Measurements from ENCODE around the gene USP10.

The USP10 gene

DNA sequence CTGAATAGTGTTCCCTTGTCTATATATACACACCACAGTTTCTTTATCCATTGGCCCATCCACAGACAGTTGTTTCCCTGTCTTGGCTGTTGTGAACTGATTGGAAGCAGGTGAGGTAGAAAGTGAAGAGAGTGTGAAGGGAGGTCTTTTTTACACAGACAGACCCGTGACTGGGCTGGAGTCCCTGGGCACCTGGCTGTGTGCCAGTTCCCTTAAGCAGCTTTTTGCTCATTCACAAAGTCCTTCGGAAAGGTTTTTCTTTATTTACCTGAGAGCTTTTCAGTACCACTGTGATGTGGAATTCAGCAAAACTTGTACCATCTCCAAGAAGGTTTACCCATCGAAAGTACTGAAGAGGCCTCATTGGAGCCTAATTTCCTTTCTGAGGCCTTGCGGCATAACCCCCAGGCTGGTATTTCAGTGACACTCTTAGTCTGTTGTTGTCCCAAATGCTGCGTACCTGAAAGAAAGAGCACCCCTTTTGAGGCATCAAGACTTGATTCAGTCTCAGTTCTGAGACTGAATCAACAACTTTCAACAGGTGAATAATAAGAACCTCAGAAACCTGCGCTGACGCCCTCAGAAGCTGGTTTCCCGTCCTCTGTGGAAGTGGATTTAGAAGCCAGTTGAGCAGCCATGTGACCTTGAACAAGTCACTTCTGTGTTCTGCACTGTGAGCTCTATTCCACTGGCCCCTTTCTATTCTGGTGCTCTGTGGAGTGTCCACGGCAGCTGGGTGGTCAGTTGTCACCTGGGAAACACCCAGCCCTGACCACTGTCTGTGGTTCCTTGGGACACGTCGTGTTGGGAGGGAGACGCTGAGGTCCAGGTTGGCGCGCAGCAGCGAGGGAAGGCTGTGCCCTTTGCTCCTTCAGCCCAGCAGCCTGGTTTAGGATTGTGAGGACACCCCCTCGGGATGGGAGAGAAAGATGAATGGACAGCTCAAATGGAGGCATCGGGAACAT is 66.1 kb downstream of the USP10 start:
- in situ Hi-C loops (cut with MboI; ENCODE audit: low pct_unique_long_range_greater_than_20kb, low sequenced_read_pairs, unreplicated experiment) = no loop called here
- DNase-seq (ENCODE audit: low spot score) = no peak

GRCh38 chr16:84766978-84767773 is 67.4 kb downstream of the USP10 start:
- no peak for DNase-seq (ENCODE audit: low spot score)
- TF ChIP-seq, protein P1, sequence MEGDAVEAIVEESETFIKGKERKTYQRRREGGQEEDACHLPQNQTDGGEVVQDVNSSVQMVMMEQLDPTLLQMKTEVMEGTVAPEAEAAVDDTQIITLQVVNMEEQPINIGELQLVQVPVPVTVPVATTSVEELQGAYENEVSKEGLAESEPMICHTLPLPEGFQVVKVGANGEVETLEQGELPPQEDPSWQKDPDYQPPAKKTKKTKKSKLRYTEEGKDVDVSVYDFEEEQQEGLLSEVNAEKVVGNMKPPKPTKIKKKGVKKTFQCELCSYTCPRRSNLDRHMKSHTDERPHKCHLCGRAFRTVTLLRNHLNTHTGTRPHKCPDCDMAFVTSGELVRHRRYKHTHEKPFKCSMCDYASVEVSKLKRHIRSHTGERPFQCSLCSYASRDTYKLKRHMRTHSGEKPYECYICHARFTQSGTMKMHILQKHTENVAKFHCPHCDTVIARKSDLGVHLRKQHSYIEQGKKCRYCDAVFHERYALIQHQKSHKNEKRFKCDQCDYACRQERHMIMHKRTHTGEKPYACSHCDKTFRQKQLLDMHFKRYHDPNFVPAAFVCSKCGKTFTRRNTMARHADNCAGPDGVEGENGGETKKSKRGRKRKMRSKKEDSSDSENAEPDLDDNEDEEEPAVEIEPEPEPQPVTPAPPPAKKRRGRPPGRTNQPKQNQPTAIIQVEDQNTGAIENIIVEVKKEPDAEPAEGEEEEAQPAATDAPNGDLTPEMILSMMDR (IDR thresholded peaks at IDR 0.05; ENCODE audit: extremely low read depth, insufficient read depth, missing control alignments) = no peak
- in situ Hi-C loops (cut with MboI; ENCODE audit: low pct_unique_long_range_greater_than_20kb, low sequenced_read_pairs, unreplicated experiment) = no loop called here

More for the DNA sequence above, 66.1 kb downstream of the USP10 start:
- TF ChIP-seq, protein P1 (IDR thresholded peaks at IDR 0.05; ENCODE audit: extremely low read depth, insufficient read depth, missing control alignments) = no peak

DNA sequence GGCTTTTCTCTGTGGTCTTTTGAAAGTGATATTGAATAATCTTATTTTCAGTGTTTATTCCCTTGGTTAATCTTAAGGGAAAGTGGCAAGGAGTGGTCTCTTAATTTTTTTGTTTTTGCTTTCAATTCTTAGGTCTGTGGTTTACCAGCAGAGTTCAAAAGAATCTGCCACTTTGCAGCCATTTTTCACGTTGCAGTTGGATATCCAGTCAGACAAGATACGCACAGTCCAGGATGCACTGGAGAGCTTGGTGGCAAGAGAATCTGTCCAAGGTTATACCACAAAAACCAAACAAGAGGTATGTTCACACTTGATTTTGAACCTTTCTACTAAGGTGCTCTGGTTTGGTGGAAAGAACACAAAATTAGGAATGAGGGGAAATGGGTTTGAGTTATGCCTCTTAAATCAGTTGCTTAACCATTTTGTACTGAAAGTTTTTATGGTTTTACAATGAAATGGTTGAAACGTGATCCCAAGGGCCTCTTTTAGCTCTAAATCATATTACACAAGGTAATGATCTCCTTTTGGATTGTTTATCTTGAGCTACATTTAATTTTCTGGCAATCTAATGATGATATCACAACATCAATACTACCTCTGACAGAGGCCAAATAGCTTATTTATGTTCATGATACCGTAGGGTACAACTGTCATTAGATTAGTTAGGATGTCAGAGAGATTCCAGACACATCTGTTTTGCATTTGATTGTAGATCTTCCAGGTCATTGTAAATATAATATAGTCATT is 68.4 kb downstream of the USP10 start:
- in situ Hi-C loops (cut with MboI; ENCODE audit: low pct_unique_long_range_greater_than_20kb, low sequenced_read_pairs, unreplicated experiment) = no loop called here
- TF ChIP-seq, protein P1 (IDR thresholded peaks at IDR 0.05; ENCODE audit: extremely low read depth, insufficient read depth, missing control alignments) = no peak
- DNase-seq (ENCODE audit: low spot score) = no peak

DNA sequence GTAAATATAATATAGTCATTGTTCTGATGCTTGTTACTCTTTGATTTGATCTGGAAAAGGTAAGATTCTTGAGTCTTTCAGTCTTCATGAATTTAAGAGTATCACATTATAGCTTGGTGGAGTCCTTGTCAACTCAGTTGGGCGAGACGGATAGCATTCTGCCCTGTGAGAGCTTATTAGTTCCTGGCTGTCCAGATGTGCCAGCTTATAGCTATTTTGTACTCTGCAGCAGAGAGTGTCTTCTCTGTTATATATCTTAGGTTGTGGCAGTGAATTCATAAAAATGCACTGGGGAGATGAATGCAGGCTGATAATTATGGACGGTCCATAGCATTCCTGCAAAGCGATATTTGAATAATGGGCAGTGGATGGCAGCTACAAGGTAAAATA is 69.0 kb downstream of the USP10 start:
- TF ChIP-seq, protein P1 (IDR thresholded peaks at IDR 0.05; ENCODE audit: extremely low read depth, insufficient read depth, missing control alignments) = no peak
- in situ Hi-C loops (cut with MboI; ENCODE audit: low pct_unique_long_range_greater_than_20kb, low sequenced_read_pairs, unreplicated experiment) = no loop called here
- no peak for DNase-seq (ENCODE audit: low spot score)

- no peak for DNase-seq (ENCODE audit: low spot score)
- in situ Hi-C loops (cut with MboI; ENCODE audit: low pct_unique_long_range_greater_than_20kb, low sequenced_read_pairs, unreplicated experiment) = no loop called here
- TF ChIP-seq, protein P1 (IDR thresholded peaks at IDR 0.05; ENCODE audit: extremely low read depth, insufficient read depth, missing control alignments) = no peak
These were observed 69.6 kb downstream of the USP10 start for GRCh38 chr16:84769416-84769815.

GRCh38 chr16:84773312-84773711 is 73.5 kb downstream of the USP10 start:
- in situ Hi-C loops (cut with MboI; ENCODE audit: low pct_unique_long_range_greater_than_20kb, low sequenced_read_pairs, unreplicated experiment) = no loop called here
- TF ChIP-seq, protein P1 (IDR thresholded peaks at IDR 0.05; ENCODE audit: extremely low read depth, insufficient read depth, missing control alignments) = no peak
- no peak for DNase-seq (ENCODE audit: low spot score)

Data from GM13977 (cell line).